ENCODE measurements around the gene ATG101.

GRCh38 chr12:52024845-52025230 lies 44.9 kb upstream of the ATG101 start:
- TF ChIP-seq CTCF (IDR thresholded peaks at IDR 0.05) = no peak
- no peak for TF ChIP-seq YY1 (IDR thresholded peaks at IDR 0.05; ENCODE audit: low read depth)
- TF ChIP-seq, protein P1, sequence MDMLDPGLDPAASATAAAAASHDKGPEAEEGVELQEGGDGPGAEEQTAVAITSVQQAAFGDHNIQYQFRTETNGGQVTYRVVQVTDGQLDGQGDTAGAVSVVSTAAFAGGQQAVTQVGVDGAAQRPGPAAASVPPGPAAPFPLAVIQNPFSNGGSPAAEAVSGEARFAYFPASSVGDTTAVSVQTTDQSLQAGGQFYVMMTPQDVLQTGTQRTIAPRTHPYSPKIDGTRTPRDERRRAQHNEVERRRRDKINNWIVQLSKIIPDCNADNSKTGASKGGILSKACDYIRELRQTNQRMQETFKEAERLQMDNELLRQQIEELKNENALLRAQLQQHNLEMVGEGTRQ (IDR thresholded peaks at IDR 0.05; ENCODE audit: borderline replicate concordance, low read depth, low read length) = no peak
- TF ChIP-seq TAF1 (IDR thresholded peaks at IDR 0.05; ENCODE audit: borderline replicate concordance, low read depth, low read length) = no peak
- no peak for TF ChIP-seq POLR2AphosphoS5 (IDR thresholded peaks at IDR 0.05; ENCODE audit: low read depth, low read length)
- TF ChIP-seq, protein P2, sequence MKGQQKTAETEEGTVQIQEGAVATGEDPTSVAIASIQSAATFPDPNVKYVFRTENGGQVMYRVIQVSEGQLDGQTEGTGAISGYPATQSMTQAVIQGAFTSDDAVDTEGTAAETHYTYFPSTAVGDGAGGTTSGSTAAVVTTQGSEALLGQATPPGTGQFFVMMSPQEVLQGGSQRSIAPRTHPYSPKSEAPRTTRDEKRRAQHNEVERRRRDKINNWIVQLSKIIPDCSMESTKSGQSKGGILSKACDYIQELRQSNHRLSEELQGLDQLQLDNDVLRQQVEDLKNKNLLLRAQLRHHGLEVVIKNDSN (IDR thresholded peaks at IDR 0.05; ENCODE audit: borderline replicate concordance, low read depth) = no peak
- no peak for TF ChIP-seq REST (IDR thresholded peaks at IDR 0.05; ENCODE audit: low read depth, low read length)

Data from SK-N-SH (cell line).